ENCODE measurements around the gene MEP1A.
A peak's percentile ranks its signal among the peaks of the same experiment; 100 is the strongest.
"Not testable (repeated sequence)": the region's sequence is repeated elsewhere in the genome, so short reads cannot be mapped to it uniquely, and the experiment has no call there.

Gene MEP1A

GRCh38 chr6:46838033-46838432 is 44.8 kb downstream of the MEP1A start:
- DNase-seq: no peak

GRCh38 chr6:46842252-46842846 is 49.2 kb downstream of the MEP1A start:
- DNase-seq: not testable (repeated sequence)

- DNase-seq: no peak
These were observed 51.9 kb downstream of the MEP1A start for GRCh38 chr6:46845126-46845525.

- DNase-seq: peak; percentile 42
These were observed 55.6 kb downstream of the MEP1A start for GRCh38 chr6:46848684-46849360.

GRCh38 chr6:46849361-46849690 is 56.1 kb downstream of the MEP1A start:
- no peak for DNase-seq

GRCh38 chr6:46850792-46851191 is 57.6 kb downstream of the MEP1A start:
- DNase-seq: no peak

- not testable (repeated sequence) for DNase-seq
These were observed 58.4 kb downstream of the MEP1A start for GRCh38 chr6:46851576-46851975.

- DNase-seq: not testable (repeated sequence)
These were observed 62.8 kb downstream of the MEP1A start for GRCh38 chr6:46855966-46856365.

- DNase-seq: no peak
These were observed 69.2 kb downstream of the MEP1A start for GRCh38 chr6:46862381-46862780.

- no peak for DNase-seq
These were observed 70.6 kb downstream of the MEP1A start for GRCh38 chr6:46863791-46864190.

GRCh38 chr6:46865221-46865620 is 72.0 kb downstream of the MEP1A start:
- no peak for DNase-seq

- no peak for DNase-seq
These were observed 74.2 kb downstream of the MEP1A start for GRCh38 chr6:46867411-46867810.

GRCh38 chr6:46876126-46876525 is 82.9 kb downstream of the MEP1A start:
- DNase-seq: no peak

- no peak for DNase-seq
These were observed 85.8 kb downstream of the MEP1A start for GRCh38 chr6:46879003-46879402.

GRCh38 chr6:46882645-46883044 is 89.5 kb downstream of the MEP1A start:
- no peak for DNase-seq

GRCh38 chr6:46888031-46888430 is 94.8 kb downstream of the MEP1A start:
- no peak for DNase-seq

- no peak for DNase-seq
These were observed 95.4 kb downstream of the MEP1A start for GRCh38 chr6:46888578-46888977.

Data from NCI-H2107 (cell line).